GM21526 (cell line): ENCODE data around the gene PTP4A2.
"Not testable (repeated sequence)": the region's sequence is repeated elsewhere in the genome, so short reads cannot be mapped to it uniquely, and the experiment has no call there.

Experiments
- ATAC-seq: cut with Tn5 transposase; IDR thresholded peaks from one replicate; pipeline ENCODE4 v1.9.1; 2021; ENCODE audit warnings: moderate library complexity; ENCODE audit not compliant: unreplicated experiment, low FRiP score

PTP4A2 gene

DNA sequence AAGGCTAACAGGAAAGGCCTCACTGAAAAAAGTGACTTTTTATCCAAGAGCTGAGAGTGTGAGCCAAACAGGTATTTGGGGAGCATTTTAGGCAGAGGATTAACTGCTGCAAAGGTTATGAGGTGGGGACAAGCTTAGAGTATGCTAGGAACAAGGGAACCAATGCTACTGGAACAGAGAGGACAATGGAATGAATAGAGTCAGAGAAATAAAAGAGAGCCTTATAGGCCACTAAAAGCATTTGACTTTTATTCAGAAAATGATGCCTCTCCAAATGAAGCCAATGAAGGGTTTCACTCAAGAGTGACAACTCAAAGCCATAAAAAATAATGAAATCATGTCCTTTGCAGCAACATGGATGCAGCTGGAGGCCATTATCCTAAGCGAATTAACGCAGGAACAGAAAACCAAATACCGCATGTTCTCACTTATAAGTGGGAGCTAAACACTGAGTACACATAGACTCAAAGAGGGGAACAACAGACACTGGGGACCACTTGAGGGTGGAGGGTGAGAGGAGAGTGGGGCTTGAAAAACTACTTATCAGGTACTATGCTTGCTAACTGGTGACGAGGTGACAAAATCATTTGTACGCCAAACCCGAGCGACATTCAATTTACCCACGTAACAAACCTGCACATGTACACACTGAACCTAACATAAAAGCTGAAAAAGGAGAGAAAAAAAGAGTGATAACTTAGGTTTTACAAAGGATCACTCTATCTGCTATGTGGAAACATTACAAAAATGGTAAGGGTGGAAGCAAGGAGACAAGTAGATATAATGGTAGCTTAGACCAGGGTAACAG is 11.1 kb downstream of the PTP4A2 start:
- no peak for ATAC-seq

DNA sequence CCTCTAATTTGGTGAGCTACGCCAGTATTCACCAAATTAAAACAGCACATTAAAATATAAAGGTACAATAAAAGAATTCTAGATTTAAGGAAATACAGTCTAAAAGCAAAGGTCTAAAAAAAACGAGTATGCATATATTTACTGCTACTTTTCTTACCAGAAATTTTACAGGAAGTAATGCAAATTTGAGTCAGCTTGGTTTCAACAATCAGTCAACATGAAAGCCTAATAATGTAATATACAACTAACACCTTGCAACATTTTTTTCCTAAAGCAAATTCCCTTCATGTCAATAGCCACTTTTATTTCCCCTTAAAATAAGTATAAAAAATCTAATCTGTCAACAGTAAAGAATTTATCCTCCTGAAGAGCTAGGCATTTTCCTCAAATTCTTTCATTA is 11.9 kb downstream of the PTP4A2 start:
- ATAC-seq: no peak

DNA sequence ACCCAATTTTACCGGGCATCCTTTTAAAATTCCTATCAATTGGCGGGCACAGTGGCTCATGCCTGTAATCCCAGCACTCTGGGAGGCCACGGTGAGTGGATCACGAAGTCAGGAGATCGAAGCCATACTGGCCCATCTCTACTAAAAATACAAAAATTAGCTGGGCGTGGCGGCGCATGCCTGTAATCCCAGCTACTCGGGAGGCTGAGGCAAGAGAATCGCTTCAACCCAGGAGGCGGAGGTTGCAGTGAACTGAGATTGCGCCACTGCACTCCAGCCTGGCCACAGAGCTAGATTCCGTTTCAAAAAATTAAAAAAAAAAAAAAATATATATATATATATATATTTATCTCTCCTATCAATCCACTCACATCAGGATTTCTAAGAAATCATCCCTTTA is 12.3 kb downstream of the PTP4A2 start:
- ATAC-seq: not testable (repeated sequence)

DNA sequence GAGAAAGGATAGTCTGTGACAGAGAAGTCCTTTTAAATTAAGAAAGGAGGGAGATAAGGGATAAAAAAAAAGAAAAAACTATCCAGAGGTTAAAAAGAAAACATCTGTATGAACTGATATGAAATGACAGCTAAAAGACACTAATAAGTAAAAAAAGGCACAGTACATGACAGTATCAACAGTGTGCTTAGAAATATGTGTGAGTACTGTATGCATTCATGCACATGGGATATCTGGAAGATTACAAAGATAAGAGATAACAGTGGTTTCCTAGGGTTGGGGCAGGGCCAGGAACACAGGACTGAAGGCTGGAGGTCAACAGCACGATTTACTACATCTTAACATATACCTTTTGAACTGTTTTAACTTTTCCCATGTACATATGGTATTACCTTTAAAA is 13.3 kb downstream of the PTP4A2 start:
- no peak for ATAC-seq

DNA sequence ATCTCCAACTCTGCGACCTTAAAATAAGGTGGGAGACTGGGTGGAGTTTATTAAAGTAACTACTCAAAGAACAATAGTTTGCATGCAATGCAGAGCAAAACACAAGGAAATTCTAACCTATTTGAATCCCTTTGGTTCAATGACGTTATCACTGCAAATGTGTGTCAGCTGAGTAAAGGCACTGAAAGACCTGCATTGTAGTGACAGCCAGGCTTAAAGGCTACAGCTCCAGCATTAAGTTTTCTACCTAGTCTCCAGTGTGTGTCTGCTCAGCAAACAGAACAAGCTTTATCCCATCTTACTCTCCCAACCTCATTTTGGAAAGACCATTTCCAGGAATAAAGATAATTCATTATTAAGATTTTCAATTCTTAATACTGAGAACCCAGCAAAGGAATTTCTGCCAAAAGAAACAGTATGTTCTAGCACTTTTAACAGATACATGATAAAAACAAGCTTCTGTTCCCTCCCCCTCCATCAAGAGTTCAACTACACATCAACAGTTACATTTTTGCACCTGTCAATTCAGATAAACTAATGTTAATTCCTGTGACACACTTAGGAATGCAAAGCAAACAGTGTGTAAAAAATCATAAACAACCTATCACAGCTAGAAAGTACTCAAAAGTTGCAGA is 14.2 kb downstream of the PTP4A2 start:
- ATAC-seq: no peak

DNA sequence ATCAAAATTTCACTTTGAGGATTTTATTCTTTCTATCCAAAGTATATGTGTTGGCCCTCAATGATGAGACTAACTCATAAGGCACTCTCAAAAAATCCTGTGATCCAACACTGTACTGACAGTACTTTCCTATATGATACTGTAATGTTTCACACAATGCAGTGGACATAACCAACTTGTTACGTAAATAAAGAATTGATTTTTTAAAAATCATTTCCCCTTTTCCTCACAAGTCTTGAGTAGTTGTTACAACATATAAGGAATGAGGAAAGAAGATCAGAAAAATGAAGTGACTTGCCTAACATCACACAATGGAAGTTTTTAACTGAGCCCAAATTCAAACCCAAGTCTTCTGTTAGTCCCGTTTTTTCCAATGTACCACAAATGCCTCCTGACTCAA is 17.2 kb downstream of the PTP4A2 start:
- ATAC-seq: no peak

DNA sequence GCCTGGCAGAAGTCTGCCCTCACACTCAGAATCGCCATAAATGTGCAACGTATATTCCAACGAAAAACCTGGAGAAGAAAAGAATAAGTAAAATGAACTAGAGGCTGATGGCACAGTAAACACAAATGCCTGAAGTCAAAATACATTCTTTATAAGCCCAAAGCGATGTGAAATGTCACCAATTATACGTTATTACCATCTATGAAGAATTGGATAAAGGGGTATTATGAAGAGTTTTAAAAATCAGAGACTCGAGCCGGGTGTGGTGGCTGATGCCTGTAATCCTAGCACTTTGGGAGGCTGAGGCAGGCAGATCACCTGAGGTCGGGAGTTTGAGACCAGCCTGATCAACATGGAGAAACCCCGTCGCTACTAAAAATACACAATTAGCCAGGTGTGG is 18.6 kb downstream of the PTP4A2 start:
- no peak for ATAC-seq

DNA sequence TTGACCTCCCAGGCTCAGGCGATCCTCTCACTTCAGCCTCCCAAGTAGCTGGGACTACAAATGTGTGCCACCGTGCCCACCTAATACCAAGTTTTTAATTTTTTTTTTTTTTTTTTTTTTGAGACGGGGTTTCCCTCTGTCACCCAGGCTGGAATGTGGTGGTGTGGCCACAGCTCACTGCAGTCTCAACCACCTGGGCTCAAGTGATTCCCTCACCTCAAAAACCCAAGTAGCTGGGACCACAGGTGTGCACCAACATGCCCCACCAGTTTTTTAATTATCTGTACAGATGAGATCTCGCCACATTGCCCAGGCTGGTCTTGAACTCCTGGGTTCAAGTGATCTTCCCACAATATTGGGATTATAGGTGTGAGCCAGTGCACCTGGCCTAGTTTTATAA is 22.7 kb downstream of the PTP4A2 start:
- ATAC-seq: no peak

DNA sequence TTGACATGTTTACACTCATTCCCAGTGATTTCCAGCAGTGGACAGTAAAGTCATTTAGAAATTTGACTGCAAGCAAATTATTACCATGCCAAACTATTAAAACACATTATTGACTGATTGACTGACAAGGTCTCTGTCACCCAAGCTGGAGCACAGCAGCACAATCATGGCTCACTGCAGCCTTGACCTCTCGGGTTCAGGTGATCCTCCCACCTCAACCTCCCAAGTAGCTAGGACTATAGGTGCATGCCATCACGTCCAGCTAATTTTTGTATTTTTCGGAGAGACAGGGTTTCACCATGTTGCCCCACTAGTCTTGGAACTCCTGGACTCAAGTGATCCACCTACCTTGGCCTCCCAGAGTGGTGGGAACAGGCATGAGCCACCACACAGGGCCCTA is 24.2 kb downstream of the PTP4A2 start:
- ATAC-seq: no peak

DNA sequence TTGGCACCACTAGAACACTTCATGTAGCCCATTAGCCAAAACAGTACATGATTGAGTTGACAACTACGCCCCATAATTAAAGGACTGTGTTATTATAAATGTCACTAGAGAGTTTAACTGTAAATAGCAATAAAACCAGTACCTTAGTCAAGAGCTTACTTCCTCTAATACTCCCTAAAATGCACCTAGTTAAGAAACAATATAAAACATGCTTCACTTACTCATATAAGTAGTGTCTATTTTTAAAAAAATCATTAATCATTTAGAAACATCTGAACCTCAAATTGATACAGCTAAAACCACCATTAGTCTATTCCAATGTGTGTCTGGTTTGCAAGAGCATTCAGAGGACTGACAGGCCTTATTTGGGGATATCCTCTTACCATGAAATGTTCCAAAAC is 25.3 kb downstream of the PTP4A2 start:
- no peak for ATAC-seq

DNA sequence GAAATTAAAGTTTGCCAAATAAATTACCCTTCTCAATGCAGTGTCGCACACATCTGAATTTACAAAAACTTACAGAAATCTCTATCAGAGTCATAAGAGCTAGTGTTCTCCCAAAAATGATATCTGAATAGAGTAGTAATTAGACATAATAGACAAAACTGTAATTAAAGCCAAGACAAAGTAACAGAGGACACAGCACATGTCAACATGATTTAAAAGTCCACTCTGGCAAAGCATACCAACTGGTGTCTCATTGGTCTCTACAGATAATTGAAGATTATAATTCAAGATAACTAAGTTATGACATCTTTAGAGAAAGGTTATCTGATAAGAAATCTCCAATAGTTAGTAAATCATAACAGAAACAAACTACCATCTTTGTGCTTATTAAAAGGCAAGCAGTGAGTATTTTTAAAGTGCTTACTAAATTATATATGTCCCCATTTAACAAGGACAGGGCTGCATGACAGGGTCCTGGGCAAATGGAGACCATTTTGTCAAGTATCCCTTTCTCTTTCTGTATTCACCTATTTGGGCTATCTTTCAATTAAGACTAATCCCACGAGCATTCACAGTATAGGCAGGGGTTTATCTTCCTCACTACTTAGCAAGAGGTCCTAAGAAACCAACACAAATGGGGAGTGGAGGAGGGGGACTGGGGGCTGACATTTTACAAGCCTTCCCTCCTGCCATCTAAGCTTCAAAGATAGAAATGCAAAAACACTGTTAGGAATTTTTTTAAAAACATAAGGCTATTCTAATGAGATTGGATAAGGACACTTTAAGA is 26.0 kb downstream of the PTP4A2 start:
- ATAC-seq: no peak

DNA sequence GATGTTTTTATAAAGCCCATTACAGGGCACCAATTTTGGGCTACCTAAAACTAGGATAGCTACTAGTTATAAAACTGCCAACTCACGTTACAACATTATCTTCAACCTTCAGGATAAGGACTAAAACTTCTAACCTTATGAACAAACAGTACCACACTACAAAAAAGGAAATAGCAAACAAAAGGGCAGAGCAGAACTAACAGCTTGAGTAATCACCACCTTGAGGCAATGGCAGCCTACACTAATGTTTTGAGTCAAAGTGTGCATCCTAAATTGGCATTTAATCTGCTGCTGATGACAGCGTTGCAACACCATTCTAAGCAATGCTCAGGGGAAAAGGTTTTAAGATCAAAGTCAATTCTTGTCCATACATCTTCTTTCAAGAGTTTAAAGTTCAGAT is 27.2 kb downstream of the PTP4A2 start:
- no peak for ATAC-seq

DNA sequence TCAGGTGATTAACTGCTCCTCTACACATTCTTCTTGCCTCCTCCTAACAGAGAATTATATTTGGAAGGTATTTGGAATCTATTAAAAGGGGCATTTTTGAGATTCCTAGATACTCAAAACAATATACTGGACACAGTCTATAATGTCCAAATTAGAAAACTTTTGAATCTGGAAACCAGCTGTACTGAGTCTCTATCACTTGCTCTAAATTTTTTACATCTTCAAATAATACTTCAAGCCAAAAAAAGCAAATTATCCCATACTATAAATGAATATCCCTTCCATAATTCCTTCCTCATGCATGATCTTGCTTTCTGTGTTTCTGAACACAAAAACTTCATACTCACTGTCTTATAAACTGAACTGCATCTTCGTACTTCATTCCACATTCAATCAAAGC is 28.5 kb downstream of the PTP4A2 start:
- ATAC-seq: no peak

DNA sequence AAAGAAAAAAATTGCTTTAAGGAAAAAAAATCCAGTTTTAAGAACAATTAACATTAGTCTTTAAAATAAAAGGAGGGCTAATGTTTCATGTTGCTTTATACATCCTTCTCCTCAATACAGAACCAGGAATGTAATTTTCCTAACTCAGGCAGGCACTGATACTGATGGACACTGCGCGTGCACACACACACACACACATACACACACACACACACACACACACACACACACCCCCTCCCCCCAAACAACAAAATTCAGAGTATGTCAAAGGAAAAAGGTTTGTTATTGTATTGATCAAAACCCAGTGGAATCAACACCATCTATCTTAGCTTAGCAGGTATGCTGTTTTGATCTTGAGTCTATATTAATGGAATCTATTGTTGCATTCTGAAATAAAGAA is 31.6 kb downstream of the PTP4A2 start:
- ATAC-seq: no peak

DNA sequence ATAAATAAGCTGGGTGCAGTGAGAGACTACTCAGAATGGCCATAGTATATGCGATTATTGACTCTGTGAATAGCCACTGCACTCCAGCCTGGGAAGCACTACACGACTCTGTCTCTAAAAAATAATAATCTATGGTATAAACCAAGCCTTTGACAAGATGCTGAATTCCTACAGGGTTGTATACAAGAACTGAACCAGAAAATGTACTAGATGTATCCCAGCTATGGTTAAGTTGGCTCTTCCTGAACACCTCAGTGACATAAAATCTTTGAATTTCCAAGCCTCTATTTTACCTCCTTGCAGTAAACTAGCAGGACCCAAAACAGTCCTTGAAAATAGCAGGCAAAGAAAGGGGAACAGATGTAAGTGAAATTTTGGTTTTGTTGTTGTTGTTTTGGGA is 32.5 kb downstream of the PTP4A2 start:
- no peak for ATAC-seq

DNA sequence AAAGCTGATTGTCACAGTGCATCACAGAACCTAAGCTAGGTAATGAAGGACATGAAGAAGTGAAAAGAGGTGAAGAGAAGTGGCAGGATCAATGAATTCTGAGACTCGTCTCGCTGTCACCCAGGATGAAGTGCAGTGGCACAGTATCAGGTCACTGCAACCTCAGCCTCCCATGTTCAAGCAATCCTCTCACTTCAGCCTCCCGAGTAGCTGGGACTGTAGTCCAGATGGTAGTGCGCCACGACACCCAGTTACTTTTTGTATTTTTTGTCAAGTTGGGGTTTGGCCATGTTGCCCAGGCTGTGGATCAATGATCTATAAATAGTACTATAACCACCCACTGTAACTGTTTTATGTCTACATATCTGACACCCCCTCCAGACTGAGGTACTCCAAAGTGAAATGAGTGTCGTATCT is 33.1 kb downstream of the PTP4A2 start:
- ATAC-seq: no peak

DNA sequence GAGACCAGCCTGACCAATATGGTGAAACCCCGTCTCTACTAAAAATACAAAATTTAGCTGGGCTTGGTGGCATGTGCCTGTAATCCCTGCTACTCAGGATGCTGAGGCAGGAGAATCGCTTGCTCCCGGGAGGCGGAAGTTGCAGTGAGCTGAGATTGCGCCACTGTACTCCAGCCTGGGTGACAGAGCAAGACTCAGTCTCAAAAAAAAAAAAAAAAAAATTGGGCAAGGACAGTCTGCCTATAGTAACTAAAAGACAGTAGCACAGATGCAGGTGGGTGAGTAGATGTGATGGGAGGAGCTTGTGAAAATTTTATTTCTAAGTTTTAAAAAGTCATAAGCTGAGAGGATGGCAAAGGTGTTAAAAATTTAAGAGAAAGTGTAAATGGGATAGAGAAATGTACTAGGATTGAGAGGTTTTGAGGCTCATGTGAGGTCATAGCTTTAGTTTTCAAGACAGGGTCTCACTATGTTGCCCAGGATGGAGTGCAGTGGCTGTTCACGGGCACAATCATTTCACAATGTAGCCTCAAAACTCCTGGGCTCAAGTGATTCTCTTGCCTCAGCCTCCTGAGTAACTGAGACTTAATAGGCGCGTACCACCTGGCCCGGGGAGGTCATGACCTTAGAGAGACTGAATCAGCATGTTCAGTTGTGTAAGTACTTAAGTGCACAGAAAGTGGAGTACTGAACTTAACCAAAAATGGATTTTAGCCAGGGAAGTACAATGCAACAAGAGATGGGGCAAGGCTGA is 33.7 kb downstream of the PTP4A2 start:
- ATAC-seq: no peak

DNA sequence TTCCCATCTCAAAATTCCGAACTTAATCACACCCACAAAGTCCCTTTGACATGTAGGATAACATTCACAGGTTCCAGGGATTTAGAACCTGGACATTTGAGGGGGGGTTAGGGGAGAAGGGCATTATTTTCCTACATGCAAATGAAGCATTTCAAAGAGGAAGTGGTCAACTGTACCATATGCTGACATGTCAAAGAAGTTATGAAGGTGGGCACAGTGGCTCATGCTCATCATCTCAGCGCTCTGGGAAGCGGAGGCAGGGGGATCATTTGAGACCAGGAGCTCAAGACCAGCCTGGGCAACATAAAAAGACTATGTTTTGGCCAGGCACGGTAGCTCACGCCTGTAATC is 35.7 kb downstream of the PTP4A2 start:
- no peak for ATAC-seq

DNA sequence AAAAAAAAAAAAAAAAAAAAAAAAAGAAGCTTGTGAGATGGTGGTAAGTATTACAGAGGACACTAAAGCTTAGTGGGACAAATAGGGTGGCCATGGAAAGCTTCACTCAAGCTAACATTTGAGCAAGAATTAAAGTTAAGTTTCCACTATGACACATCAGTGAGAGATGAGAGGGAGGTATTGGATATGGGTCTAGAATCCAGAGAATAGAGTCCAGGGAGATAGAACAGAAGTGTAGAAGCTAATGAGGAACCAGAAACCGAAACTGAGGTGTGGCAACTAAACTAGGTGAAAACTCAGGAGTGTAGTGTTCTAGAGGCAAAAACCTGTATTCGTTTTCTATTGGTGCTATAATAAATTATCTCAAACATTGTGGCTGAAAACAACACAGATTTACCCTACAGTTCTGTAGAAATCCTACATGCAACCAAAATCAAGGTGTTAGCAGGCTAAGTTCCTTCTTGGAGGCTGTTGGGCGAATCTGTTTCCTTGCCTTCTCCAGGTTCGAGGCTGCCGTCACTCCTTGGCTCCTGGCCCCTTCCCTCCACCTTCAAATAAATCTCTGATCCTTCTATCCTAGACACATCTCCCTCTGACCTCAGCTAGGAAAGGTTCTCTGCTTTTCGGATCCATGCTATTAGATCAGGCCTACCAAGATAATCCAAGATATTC is 36.2 kb downstream of the PTP4A2 start:
- ATAC-seq: no peak

DNA sequence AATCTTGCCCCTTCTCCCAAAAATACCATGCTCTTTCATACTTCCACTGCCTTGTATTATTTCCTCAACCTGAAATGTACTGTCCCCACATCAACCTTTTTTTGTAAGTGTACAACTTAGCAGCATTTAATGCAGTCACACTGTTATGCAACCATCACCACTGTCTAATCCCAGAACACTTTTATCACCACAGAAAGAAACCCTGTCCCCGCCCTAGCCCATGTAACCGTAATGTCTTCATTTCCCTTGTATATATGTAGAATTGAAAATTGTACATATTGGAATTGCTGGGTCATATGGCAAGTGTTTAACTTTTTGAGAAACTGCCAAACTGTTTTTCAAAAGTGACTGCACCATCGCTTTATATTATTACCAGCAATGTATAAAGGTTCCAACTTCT is 37.4 kb downstream of the PTP4A2 start:
- ATAC-seq: no peak
